Testis (tissue), 2 donors: Measurements from ENCODE around the gene DNAI1.

Experiments used
- POLR2A ChIP-seq: fragments of 450-650 bp; IDR thresholded peaks from one replicate; pipeline ENCODE4 v1.6.1; 2017; ENCODE audit warnings: antibody characterized with exemption, mild to moderate bottlenecking, moderate library complexity
- TF ChIP-seq, protein P1 (sequence below), 3 experiments: fragments of 450-650 bp in 2 of 3; fragments of 200-600 bp in 1 of 3; sonication (generic) in 1 of 3; IDR thresholded peaks; one replicate each; pipeline ENCODE4 v1.5.1; 2016 to 2019; ENCODE audit warnings: antibody characterized with exemption in 3 of 3, mild to moderate bottlenecking in 2 of 3, moderate library complexity in 1 of 3

DNA sequence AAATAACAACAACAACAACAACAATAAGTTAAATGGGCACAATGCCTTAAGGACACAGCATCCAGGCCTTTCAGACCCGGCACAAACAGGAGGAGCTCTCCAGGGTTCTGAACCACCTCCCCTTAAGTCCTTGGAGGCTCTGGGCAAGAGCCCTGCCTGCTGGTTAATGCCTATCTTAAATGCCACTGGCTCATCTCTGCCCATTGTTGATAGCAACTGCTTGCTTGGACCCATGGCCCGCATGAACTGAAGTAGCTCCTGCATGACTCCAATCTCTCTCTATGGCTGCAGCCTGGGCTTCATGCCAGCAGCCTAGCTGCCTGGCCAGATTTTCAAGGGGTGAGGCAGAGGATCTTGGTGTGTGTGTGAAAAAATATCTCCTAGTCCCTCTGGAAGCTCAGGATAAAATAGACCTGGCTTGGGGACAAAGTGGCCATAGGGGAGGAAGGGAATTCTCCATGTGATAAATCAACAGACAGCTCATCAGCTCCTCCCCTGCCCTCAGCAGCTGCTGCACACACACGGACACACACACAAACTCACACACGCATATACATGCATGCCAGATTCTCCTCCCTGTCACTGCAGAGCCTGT, 27.7 kb upstream of the DNAI1 start:
- TF ChIP-seq, protein P1, sequence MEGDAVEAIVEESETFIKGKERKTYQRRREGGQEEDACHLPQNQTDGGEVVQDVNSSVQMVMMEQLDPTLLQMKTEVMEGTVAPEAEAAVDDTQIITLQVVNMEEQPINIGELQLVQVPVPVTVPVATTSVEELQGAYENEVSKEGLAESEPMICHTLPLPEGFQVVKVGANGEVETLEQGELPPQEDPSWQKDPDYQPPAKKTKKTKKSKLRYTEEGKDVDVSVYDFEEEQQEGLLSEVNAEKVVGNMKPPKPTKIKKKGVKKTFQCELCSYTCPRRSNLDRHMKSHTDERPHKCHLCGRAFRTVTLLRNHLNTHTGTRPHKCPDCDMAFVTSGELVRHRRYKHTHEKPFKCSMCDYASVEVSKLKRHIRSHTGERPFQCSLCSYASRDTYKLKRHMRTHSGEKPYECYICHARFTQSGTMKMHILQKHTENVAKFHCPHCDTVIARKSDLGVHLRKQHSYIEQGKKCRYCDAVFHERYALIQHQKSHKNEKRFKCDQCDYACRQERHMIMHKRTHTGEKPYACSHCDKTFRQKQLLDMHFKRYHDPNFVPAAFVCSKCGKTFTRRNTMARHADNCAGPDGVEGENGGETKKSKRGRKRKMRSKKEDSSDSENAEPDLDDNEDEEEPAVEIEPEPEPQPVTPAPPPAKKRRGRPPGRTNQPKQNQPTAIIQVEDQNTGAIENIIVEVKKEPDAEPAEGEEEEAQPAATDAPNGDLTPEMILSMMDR (IDR thresholded peaks at IDR 0.05) = no peak
- TF ChIP-seq POLR2A = no peak
